Skeletal muscle tissue (tissue), 1 donor: ENCODE measurements around the gene PHF13. TPM values are rescaled to one million over a fixed set of nuclear protein-coding genes. Genes with fewer than 3 reads are reported as not detected.

ENCODE experiments used
- total RNA-seq: library from RNA; depleted of rRNA; stranded (reverse); fragments of >200 nt; gene quantifications from one replicate; pipeline ENCODE4 v1.2.3, GENCODE V29; 2014

PHF13 gene
- total RNA-seq, 1 donor from 2014 or later, result 17.7 TPM

Other genes with a start within 250 kb of the PHF13 start
- 3.7 TPM for gene ACOT7, start 220.0 kb upstream of the PHF13 start, total RNA-seq
- not detected for gene HES2, start 193.8 kb upstream of the PHF13 start, total RNA-seq
- 0.52 TPM for gene ESPN, start 189.0 kb upstream of the PHF13 start, total RNA-seq
- 3.7 TPM for gene TNFRSF25, start 147.6 kb upstream of the PHF13 start, total RNA-seq
- 8.4 TPM for gene PLEKHG5, start 122.1 kb upstream of the PHF13 start, total RNA-seq
- 24.0 TPM for gene NOL9, start 59.2 kb upstream of the PHF13 start, total RNA-seq
- 5.7 TPM for gene TAS1R1, start 58.4 kb upstream of the PHF13 start, total RNA-seq
- 10.4 TPM for gene ZBTB48, start 33.7 kb upstream of the PHF13 start, total RNA-seq
- gene KLHL21, start 10.9 kb upstream of the PHF13 start, total RNA-seq, result 27.1 TPM
- gene THAP3, start 11.1 kb downstream of the PHF13 start, total RNA-seq, result 25.6 TPM
- gene DNAJC11, start 88.1 kb downstream of the PHF13 start, total RNA-seq, result 26.6 TPM
- 38.1 TPM for gene CAMTA1, start 171.7 kb downstream of the PHF13 start, total RNA-seq